Measurements from ENCODE around the gene POLD4.

- TF ChIP-seq CTCF (IDR thresholded peaks at IDR 0.05; ENCODE audit: extremely low read depth in 1 of 2, insufficient read depth in 1 of 2, low read depth in 1 of 2, low read length in 2 of 2) (no peak), POLR2A (IDR thresholded peaks at IDR 0.05; ENCODE audit: low read depth, low read length) (peak; percentile 95), POLR2AphosphoS5 (IDR thresholded peaks at IDR 0.05; ENCODE audit: insufficient read depth, low read depth, low read length) (peak; percentile 81), MAX (IDR thresholded peaks at IDR 0.05; ENCODE audit: insufficient read depth, insufficient read length) (no peak), FOS (IDR thresholded peaks at IDR 0.05; ENCODE audit: borderline replicate concordance, insufficient read depth, low read length) (no peak), EZH2 (IDR thresholded peaks at IDR 0.05; ENCODE audit: borderline replicate concordance, low read depth, low read length, severe bottlenecking) (no peak), MYC (IDR thresholded peaks at IDR 0.05; ENCODE audit: low read depth, low read length) (no peak)
These were observed at the start of gene POLD4 for GRCh38 chr11:67353317-67354074.
